Nephron progenitor cell (in vitro differentiated cells): ENCODE results near the gene NXPE4.

Experiments
- DNase-seq: peaks from one replicate; pipeline ENCODE4 v3.0.0; 2021
- H3K27ac Mint-ChIP-seq: 2 replicates; pipeline ENCODE4 v1.8.0; 2021; ENCODE audit warnings: mild to moderate bottlenecking, moderate library complexity, mixed read lengths
- H3K27me3 Mint-ChIP-seq: 2 replicates; pipeline ENCODE4 v1.8.0; 2021; ENCODE audit warnings: mild to moderate bottlenecking, low read depth, mixed read lengths; ENCODE audit not compliant: poor library complexity
- H3K36me3 Mint-ChIP-seq: 2 replicates; pipeline ENCODE4 v1.8.0; 2021; ENCODE audit warnings: low read depth, mixed read lengths
- H3K4me1 Mint-ChIP-seq: 2 replicates; pipeline ENCODE4 v1.8.0; 2021; ENCODE audit warnings: mixed read lengths
- H3K4me3 Mint-ChIP-seq: 2 replicates; pipeline ENCODE4 v1.8.0; 2021; ENCODE audit warnings: mild to moderate bottlenecking, moderate library complexity, mixed read lengths
- H3K9me3 Mint-ChIP-seq: 2 replicates; pipeline ENCODE4 v1.8.0; 2021; ENCODE audit warnings: mild to moderate bottlenecking, moderate library complexity, mixed read lengths
- TF ChIP-seq, protein P1 (sequence below): fragments of 200-600 bp; sonication (generic); IDR thresholded peaks from 2 replicates; pipeline ENCODE4 v1.5.0; 2021; ENCODE audit warnings: antibody characterized with exemption

The NXPE4 gene

DNA sequence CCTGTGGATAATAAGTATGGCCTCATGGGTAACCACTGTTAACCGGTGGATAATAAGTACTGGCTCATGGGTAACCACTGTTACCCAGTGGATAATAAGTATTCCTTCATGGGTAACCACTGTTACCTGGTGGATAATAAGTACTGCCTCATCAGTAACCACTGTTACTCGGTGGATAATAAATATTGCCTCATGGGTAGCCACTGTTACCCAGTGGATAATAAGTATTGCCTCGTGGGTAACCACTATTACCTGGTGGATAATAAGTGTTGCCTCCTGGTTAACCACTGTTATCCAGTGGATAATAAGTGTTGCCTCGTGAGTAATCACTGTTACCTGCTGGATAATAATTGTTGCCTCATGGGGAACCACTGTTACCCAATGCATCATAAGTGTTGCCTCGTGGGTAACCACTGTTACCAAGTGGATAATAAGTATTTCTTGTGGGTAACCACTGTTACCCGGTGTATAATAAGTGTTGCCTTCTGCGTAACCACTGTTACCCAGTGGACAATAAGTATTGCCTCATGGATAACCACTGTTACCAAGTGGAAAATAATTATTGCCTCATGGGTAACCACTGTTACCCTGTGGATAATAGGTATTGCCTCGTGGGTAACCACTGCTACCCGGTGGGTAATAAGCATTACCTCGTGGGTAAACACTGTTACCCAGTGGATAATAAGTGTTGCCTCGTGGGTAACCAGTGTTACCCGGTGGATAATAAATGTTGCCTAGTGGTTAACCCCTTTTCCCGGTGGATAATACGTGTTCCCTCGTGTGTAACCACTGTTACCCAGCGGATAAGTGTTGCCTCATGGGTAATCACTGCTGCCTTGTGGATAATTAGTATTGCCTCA lies 26.6 kb upstream of the NXPE4 start:
- Mint-ChIP-seq H3K9me3 (peaks cover 74% of the 10 kb centered on the region), H3K4me1 (no peaks in the 10 kb centered on the region), H3K4me3 (no peak overlapping the region), H3K27me3 (no peaks in the 10 kb centered on the region), H3K36me3 (no peaks in the 10 kb centered on the region), H3K27ac (no peak overlapping the region)
- no peak for DNase-seq
- TF ChIP-seq, protein P1, sequence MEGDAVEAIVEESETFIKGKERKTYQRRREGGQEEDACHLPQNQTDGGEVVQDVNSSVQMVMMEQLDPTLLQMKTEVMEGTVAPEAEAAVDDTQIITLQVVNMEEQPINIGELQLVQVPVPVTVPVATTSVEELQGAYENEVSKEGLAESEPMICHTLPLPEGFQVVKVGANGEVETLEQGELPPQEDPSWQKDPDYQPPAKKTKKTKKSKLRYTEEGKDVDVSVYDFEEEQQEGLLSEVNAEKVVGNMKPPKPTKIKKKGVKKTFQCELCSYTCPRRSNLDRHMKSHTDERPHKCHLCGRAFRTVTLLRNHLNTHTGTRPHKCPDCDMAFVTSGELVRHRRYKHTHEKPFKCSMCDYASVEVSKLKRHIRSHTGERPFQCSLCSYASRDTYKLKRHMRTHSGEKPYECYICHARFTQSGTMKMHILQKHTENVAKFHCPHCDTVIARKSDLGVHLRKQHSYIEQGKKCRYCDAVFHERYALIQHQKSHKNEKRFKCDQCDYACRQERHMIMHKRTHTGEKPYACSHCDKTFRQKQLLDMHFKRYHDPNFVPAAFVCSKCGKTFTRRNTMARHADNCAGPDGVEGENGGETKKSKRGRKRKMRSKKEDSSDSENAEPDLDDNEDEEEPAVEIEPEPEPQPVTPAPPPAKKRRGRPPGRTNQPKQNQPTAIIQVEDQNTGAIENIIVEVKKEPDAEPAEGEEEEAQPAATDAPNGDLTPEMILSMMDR, result no peak

DNA sequence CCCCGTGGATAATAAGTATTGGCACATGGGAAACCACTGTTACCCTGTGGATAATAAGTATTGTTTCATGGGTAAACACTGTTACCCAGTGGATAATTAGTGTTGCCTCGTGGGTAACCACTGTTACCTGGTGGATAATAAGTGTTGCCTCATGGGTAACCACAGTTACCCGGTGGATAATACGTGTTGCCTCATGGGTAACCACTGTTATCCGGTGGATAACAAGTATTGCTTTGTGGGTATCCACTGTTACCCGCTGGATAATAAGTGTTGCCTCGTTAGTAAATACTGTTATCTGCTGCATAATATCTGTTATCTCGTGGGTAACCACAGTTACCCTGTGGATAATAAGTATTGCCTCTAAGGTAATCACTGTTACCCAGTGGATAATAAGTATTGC lies 25.5 kb upstream of the NXPE4 start:
- Mint-ChIP-seq H3K27ac (no peak overlapping the region), H3K27me3 (no peaks in the 10 kb centered on the region), H3K4me1 (no peaks in the 10 kb centered on the region), H3K36me3 (no peaks in the 10 kb centered on the region), H3K4me3 (no peak overlapping the region), H3K9me3 (peaks cover 73% of the 10 kb centered on the region)
- no peak for DNase-seq
- TF ChIP-seq, protein P1, result no peak

DNA sequence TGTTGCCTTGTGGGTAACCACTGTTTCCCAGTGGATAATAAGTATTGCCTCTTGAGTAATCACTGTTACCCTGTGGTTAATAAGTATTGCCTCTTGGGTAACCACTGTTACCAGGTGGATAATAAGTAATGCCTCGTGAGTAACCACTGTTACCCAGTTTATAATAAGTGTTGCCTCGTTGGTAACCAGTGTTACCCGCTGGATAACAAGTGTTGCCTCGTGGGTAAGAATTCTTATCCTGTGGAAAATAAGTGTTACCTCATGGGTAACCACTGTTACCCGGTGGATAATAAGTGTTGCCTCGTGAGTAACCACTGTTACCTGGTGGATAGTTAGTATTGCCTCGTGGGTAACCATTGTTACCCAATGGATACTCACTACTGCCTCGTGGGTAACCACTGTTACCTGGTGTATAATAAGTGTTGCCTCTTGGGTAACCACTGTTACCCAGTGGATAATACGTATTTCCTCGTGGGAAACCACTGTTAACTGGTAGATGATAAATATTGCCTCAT lies 24.1 kb upstream of the NXPE4 start:
- H3K27ac Mint-ChIP-seq, result no peak overlapping the region
- DNase-seq, result no peak
- peaks cover 75% of the 10 kb centered on the region for H3K9me3 Mint-ChIP-seq
- TF ChIP-seq, protein P1, result no peak
- no peaks in the 10 kb centered on the region for H3K36me3 Mint-ChIP-seq
- no peaks in the 10 kb centered on the region for H3K27me3 Mint-ChIP-seq
- no peaks in the 10 kb centered on the region for H3K4me1 Mint-ChIP-seq
- H3K4me3 Mint-ChIP-seq, result no peak overlapping the region

DNA sequence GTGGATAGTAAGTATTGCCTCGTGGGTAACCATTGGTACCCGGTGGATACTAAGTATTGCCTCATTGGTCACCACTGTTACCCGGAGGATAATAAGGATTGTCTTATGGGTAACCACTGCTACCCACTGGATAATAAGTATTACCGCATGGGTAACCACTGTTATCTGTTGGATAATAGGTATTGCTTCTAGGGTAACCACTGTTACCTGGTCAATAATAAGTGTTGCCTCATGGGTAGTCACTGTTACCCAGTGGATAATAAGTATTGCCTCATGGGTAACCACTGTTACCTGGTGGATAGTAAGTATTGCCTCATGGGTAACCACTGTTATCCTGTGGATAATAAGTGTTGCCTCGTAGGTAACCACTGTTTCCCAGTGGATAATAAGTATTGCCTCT lies 22.6 kb upstream of the NXPE4 start:
- H3K4me1 Mint-ChIP-seq, result no peaks in the 10 kb centered on the region
- H3K4me3 Mint-ChIP-seq, result no peak overlapping the region
- no peaks in the 10 kb centered on the region for H3K36me3 Mint-ChIP-seq
- DNase-seq, result no peak
- H3K9me3 Mint-ChIP-seq, result peaks cover 79% of the 10 kb centered on the region
- H3K27ac Mint-ChIP-seq, result no peak overlapping the region
- TF ChIP-seq, protein P1, result no peak
- no peaks in the 10 kb centered on the region for H3K27me3 Mint-ChIP-seq

DNA sequence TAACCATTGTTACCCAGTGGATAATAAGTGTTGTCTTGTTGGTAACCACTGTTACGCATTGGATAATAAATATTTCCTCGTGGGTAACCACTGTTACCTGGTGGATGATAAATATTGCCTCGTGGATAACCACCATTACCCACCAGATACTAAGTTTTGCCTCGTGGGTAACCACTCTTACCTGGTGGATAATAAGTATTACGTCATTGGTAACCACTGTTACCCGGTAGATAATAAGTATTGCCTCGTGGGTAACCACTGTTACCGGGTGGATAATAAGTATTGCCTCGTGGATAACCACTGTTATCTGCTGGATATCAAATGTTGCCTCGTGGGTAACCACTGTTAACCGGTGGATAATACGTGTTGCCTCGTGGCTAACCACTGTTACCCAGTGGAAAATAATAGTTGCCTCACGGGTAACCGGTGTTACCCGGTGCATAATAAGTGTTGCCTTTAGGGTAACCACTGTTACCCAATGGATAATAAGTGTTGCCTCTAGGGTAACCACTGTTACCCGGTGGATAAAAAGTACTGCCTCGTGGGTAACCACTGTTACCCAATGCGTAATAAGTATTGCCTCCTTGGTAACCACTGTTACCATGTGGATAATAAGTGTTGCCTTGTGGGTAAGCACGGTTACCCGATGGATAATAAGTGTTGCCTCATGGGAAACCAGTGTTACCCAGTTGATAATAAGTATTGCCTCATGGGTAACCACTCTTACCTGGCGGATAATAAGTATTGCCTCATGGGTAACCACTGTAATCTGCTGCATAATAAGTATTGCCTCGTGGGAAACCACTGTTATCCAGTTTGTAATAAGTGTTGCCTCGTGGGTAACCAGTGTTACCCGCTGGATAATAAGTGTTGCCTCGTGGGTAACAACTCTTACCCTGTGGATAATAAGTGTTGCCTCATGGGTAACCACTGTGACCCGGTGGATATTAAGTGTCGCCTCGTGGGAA lies 21.9 kb upstream of the NXPE4 start:
- Mint-ChIP-seq H3K4me3 (no peak overlapping the region), H3K27me3 (no peaks in the 10 kb centered on the region)
- TF ChIP-seq, protein P1, result no peak

More for the DNA sequence above, 21.9 kb upstream of the NXPE4 start:
- H3K9me3 Mint-ChIP-seq, result peaks cover 82% of the 10 kb centered on the region
- H3K36me3 Mint-ChIP-seq, result no peaks in the 10 kb centered on the region
- no peak for DNase-seq
- H3K27ac Mint-ChIP-seq, result no peak overlapping the region
- no peaks in the 10 kb centered on the region for H3K4me1 Mint-ChIP-seq
